Measurements from ENCODE around the gene SLC6A6.

DNA sequence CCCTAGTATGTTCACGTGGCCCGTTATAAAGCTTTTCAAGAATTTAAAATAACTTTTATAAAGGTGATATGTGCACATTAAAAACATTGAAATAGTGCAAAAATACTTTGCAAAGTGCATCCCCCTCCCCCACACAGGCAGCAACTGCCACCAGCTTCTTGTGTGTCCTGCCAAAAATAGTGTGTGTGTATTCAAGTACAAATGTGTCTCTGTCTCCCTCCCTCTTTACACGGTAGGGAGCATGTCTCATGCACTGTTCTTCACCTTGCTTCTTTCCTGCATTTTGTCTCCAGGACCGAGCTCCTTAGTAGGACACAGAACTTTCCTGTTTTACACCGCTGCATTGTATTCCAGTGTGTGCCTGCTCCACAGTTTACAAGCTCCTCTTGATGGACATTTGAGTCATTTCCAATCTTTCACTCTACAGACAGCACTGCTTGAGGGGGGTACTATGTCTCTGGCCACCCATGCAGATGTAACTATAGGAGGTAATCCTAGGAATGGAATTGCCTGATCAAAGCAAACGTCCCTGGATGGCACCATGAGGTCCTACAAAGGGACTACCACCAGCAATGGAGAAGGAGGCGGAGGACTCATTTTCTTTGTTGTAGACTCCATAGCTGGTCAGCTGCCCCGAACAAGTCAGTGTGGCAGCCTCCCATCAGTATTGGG, 52.4 kb downstream of the SLC6A6 start:
- TF ChIP-seq EZH2 (IDR thresholded peaks at IDR 0.05; ENCODE audit: insufficient read depth, poor library complexity, severe bottlenecking) (no peak), EZH2phosphoT487 (IDR thresholded peaks at IDR 0.05; ENCODE audit: insufficient read depth, low read depth) (no peak)
